GM21737 (cell line): Measurements from ENCODE around the gene DNER.

Experiments used
- ATAC-seq: cut with Tn5 transposase; IDR thresholded peaks from one replicate; pipeline ENCODE4 v1.9.1; 2021; ENCODE audit warnings: mild to moderate bottlenecking, moderate library complexity; ENCODE audit not compliant: unreplicated experiment

The DNER gene

GRCh38 chr2:229673676-229674075 is 40.7 kb downstream of the DNER start:
- ATAC-seq, result no peak

GRCh38 chr2:229672021-229672420 is 42.3 kb downstream of the DNER start:
- ATAC-seq, result no peak

GRCh38 chr2:229669841-229670240 is 44.5 kb downstream of the DNER start:
- ATAC-seq, result no peak

- no peak for ATAC-seq
Measured at GRCh38 chr2:229666811-229667210, 47.5 kb downstream of the DNER start.

- ATAC-seq, result no peak
Measured at GRCh38 chr2:229665158-229665557, 49.2 kb downstream of the DNER start.

- no peak for ATAC-seq
Measured at GRCh38 chr2:229661478-229661877, 52.9 kb downstream of the DNER start.

- ATAC-seq, result no peak
Measured at GRCh38 chr2:229660951-229661350, 53.4 kb downstream of the DNER start.

GRCh38 chr2:229660391-229660790 is 54.0 kb downstream of the DNER start:
- ATAC-seq, result no peak

GRCh38 chr2:229658004-229658403 is 56.4 kb downstream of the DNER start:
- no peak for ATAC-seq

GRCh38 chr2:229654437-229654836 is 59.9 kb downstream of the DNER start:
- ATAC-seq, result no peak

GRCh38 chr2:229653531-229653930 is 60.8 kb downstream of the DNER start:
- no peak for ATAC-seq

- ATAC-seq, result no peak
Measured at GRCh38 chr2:229652796-229653195, 61.6 kb downstream of the DNER start.

- ATAC-seq, result no peak
Measured at GRCh38 chr2:229650901-229651300, 63.5 kb downstream of the DNER start.

GRCh38 chr2:229650059-229650458 is 64.3 kb downstream of the DNER start:
- ATAC-seq, result no peak

- no peak for ATAC-seq
Measured at GRCh38 chr2:229646186-229646723, 68.1 kb downstream of the DNER start.

- ATAC-seq, result no peak
Measured at GRCh38 chr2:229642371-229642770, 72.0 kb downstream of the DNER start.

GRCh38 chr2:229641676-229642075 is 72.7 kb downstream of the DNER start:
- ATAC-seq, result no peak

GRCh38 chr2:229640636-229641035 is 73.7 kb downstream of the DNER start:
- no peak for ATAC-seq

- no peak for ATAC-seq
Measured at GRCh38 chr2:229636571-229636970, 77.8 kb downstream of the DNER start.

- no peak for ATAC-seq
Measured at GRCh38 chr2:229635371-229635680, 79.0 kb downstream of the DNER start.

- no peak for ATAC-seq
Measured at GRCh38 chr2:229634601-229635370, 79.6 kb downstream of the DNER start.

- ATAC-seq, result no peak
Measured at GRCh38 chr2:229633556-229633955, 80.8 kb downstream of the DNER start.

GRCh38 chr2:229629039-229629438 is 85.3 kb downstream of the DNER start:
- no peak for ATAC-seq
